GM21390 (cell line): ENCODE measurements around the gene RFK.

Experiments
- ATAC-seq: cut with Tn5 transposase; IDR thresholded peaks from one replicate; pipeline ENCODE4 v1.9.1; 2021; ENCODE audit not compliant: unreplicated experiment

The RFK gene

DNA sequence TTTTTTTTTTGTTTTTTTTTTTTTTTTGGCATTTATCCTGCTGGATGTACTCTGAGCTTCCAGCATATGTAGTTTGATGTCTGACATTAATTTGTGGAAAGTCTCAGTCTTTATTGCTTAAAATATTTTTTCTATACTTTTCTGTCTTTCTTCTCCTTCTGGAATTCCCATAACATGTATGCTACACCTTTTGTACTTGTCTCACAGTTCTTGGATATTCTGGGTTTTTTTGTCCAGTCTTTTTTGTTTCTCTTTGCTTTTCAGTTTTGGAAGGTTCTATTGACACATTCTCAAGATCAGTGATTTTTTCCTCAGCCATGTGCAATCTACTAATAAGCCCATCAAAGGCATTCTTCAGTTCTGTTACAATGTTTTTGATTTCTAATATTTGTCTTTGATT, 19.4 kb upstream of the RFK start:
- ATAC-seq = no peak

DNA sequence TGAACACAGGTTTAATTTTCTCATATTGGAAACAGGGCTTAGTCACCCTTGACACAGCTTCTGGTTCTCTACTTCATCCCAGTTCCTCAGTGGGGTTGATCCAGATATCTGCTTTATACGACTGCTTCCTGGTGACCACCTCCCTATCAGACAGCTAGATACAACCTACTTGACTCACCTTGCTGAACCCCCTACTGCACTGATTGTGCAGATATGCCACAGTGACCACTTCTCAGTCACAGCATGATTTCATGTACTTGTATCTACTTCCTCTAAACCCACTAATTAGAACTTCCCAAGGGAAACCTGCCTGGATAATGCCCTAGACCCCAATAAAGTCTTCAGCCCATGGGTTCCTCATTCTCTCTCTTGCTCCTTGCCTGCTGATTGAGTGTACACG, 18.4 kb upstream of the RFK start:
- ATAC-seq = no peak

DNA sequence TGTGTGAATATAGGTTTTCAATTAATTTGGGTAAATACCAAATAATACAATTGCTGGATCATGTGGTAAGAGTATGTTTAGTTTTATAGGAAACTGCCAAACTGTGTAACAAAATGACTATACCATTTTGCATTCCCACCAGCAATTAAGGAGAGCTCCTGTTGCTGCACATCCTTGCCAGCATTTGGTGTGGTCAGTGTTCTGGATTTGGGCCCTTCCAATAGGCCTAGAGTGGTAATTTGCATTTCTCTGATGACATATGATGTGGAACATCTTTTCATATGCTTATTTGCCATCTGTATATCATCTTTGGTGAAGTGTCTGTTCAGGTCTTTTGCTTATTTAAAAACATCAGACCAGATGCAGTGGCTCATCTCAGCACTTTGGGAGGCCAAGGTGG, 11.6 kb upstream of the RFK start:
- ATAC-seq = no peak

DNA sequence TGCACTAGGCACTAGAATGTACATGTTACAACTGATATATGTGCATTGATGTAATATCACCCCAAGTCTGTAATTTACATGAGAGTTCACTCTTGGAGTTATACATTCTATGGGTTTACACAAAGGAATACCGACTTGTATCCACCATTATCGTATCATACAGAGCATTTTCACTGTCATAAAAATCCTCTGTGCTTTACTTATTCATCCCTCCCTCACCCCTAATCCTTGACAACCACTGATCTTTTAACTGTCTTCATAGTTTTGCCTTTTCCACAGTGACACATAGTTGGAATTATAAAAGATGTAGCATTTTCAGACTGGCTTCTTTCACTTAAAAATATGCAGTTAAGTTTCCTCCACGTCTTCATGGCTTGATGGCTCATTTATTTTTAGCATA, 11.1 kb upstream of the RFK start:
- no peak for ATAC-seq

DNA sequence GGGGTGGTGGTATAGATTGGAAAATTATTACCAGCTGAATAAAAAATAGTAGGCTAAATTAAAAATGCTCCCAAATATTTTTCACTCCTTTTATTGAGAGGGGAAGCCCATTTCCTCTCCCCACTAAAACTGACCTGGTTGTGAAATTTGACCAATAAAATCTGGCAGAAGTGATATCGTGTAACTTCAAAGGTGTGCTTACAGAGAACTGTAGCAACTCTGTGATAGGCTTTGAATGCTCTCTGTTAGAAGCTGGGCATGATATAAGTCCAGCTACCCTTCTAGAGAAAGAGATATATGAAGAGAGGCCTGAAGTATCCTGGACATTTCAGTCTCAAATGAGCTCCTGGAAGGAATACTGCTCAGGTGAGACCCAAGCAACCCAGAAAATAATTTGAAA, 10.2 kb upstream of the RFK start:
- no peak for ATAC-seq

DNA sequence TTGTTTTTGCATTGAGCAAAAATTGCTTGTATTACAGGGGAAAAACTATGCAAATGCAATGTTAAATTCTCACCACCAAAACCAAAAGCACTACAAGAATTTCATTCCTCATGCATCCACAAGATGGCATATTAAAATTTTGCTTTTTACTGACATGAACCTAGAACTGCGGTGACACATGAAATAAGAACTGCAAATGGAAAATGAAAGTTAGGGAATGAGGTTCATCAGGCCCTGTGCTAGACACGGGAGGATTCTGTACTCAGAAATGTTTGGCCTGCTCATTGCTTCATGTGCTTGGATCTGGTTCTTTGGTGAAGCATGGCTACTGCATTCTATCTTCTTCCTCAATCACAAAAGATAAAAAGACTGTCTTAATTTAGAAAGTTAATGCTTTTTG, 9.1 kb upstream of the RFK start:
- ATAC-seq = peak; percentile 82

DNA sequence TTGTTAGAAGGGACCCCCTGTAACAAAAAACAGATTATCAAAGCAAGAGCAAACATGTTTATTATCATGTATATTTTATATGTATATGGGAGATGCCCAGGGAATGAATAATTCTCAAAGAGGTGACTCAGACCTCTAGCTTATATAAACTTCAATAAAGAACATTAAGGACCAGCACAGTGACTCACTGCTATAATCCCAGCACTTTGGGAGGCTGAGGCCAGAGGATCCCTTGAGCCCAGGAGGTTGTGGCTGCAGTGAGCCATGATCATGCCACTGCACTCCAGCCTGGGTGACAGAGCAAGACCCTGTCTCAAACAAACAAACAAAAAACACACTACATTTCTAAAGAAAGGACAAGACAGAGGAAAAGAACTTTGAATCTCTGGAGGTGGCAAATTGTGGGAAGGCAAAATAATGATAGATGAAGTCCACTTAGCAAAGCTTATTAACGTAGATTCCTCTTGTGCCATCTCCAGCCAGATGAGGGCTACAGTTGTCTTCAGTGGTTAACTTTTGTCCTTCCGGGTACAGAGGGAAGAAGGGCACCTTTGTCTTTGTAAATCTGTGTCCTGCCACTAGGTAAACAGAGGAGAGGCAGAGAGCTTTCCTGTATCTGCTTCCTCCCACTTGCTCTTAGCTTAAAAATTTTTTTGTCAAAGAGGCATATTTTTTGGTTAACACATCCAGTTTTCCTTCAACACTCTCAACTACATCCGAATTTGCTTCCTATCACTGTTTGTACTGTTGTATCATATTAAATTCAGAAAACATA, 7.5 kb upstream of the RFK start:
- ATAC-seq = no peak

DNA sequence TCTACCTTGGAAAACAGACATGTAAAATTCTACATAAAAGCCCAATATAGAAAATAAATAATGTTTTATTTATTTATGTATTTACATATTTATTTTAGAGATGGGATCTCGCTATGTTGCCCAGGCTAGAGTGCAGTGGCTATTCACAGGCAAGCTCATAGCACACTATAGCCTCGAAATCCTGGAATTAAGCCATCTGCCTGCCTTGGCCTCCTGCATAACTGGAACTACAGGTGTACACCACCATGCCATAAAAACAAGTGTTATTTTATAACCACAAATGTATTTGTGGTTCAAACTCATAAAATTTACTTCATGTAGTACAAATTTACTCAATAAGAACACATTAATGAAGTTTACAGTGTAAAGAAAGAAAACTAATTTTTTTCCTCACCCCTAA, 7.0 kb upstream of the RFK start:
- ATAC-seq = no peak

DNA sequence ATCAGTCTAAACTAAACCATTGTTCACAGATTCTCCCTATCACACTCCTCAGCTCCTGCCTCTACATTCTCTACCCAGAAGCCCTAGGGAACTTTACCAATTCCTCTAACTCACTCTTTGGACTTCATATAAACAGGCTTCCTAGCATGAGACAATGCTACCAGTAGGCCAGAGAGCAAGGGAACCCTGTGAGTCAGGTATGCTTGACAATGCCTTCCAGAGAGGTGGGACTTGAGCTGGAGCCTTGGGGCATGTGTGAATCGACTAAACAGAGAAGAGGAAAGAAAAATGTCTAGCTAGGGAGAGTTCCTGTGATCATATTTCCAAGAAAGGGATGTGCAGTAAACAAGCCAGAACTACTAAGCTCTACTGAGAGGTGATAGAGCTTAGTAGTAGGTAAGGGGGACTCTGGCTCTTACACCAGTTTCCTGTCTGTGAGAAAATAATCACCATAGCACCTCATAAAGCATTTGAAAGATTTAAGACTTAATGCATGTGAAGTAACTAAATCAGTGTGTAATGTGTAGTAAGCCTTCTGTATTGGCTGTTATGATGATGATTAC, 6.4 kb upstream of the RFK start:
- no peak for ATAC-seq

DNA sequence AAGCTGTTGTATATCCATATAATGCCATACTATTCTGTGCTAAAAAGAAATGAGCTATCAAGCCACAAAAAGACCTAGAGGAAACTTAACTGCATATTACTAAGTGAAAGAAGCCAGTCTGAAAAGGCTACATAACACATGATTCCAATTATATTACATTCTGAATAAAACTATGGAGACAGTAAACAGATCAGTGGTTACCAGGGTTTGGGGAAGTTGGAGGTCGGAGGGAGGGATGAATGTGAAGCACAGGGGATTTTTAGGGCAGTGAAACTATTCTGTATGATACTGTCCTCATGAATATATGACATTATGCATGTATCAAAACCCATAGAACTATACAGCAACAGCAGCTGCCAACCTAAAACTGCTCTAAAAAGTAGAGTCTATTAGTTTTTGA, 5.6 kb upstream of the RFK start:
- no peak for ATAC-seq

DNA sequence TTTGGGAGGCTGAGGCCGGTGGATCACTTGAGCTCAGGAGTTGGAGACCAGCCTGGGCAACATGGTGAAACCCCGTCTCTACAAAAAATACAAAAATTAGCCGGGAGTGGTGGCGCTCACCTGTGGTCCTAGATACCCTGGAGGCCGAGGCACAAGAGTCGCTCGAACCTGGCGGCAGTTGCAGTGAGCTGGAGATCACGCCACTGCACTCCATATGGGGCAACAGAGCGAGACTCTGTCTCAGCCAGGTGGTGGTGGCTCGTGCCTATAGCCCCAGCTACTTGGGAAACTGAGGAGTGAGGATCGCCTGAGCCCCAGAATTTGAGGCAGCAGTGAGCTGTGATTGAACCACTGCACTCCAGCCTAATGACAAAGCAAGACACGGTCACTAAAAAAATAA, 2.4 kb upstream of the RFK start:
- ATAC-seq = no peak

DNA sequence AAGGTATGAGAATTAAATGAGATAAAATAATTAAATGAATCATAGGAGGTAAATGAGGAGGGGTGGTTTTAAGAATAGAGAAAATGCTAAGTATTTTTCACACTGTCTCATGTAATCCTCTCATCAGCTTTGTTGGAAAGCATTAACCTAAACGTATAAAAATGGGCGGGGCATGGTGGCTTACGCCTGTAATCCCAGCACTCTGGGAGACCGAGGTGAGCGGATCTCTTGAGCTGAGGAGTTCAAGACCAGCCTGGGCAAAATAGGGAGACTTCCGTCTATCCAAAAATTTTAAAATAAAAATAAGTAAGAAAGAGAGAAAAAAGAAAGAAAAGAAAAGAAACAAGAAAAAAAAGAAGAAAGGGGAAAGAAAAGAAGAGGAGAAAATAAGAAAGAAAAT, 1.9 kb upstream of the RFK start:
- ATAC-seq = no peak

DNA sequence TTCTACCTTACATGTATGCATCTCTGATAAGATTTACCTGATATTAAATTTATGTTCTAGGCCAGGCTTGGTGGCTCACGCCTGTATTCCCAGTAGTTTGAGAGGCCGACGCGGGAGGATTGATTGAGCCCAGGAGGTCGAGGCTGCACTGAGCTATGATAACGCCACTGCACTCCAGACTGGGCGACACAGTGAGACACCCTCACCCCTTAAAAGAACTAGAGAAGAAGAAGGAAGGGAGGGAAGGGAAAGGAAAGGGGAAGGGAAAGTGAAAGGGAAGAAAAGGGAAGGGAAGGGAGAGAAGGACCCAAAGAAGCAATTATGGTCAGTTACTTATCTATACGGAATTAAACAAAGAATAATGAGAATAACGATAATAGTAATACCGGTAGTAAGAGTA, 1.2 kb upstream of the RFK start:
- no peak for ATAC-seq

DNA sequence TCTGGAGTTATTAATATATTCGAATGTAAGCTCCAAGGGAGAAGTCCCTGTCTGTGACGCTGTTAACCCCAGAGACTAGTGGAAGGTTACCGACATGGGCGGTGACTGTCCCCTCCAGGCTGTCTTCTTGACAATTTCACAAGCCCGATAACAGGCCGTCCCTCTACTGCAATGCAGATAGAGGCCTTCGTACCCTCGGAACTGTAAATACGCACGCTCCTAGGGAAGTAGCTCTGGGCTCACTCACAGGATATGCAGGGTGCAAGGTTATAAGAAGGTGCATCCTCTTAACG, 680 bp upstream of the RFK start:
- ATAC-seq = peak; percentile 53

DNA sequence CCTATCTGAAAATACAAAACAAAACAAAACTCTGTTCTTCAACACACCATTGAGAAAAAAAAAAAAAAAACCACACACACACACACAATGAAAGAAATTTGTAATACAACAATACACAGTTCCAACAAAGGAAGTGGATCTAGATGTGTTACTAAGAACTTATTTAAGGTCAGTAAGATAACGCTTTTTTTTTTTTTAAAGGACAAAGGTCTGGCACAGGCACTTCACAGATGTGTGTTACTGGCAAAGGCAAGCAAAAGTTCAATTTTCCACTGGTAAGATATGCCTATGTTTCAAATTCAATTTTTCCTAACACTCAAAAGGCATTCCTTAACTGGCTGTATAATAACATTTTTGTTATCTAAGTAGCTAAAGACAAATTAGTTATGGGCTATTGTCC, 3.6 kb downstream of the RFK start:
- no peak for ATAC-seq

DNA sequence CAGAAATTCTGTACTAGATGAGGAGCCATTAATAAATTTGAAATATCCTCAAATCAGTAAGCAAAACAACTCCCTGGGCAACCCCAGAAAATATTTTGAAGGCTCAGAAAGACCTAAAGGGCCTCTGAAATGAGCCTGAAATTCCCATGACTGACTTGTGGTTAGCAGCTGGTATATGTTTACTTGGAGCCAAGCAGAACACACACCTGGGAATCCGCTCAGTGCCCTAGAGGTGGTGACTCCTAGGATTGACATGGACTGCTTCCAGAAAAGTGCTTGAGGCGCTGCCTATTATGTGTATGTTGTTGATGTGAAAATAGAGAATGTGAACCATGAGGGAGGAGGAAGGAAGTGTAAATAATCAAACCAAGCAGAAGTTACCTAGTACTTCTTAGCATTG, 14.7 kb downstream of the RFK start:
- ATAC-seq = no peak

DNA sequence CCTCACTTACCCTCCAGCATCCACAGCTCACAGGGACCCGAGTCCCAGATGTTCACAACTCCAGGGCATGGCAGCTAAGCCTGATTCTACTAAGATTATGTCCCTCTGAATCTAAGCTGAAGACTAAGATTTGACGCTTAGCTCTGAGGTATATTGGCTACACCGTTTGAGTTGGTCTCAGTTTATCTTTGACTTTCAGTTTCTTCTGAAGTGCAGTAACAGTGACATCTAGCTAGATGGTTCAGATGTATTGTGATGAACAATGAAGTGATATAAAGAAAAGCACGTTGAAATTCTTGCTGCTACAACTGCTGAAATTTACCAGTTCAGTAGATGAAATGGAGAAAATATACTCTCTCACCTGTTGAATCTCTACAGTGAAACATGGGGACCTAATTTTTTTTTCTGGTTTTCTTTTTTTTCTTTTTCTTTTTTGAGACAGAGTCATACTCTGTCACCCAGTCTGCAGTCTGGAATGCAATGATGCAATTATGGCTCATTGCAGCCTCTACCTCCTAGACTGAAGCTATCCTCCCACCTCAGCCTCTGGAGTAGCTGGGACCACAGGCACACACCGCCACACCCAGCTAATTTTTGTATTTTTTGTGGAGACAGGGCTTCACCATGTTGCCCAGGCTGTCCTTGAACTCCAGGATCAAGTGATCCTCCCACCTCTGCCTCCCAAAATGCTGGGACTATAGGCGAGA, 15.7 kb downstream of the RFK start:
- no peak for ATAC-seq

DNA sequence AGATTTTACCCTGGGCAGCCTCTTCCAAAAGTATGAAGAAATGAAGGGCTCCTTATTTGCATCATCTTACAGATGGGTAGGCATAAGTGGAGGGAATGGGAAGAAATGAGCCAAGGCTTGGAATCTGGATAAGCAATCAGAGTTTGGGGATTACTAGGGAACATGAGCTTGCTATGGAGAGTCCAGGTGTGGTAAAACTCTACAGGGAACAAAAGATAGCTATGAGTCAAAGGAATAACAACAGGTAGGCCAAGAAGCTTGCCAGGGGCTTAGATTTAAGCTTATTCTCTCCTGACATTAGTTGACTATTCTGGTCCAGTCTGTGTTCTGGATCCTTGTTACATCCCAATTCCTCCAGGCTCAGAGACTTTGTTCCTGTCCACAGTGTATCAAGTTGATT, 16.4 kb downstream of the RFK start:
- ATAC-seq = no peak

DNA sequence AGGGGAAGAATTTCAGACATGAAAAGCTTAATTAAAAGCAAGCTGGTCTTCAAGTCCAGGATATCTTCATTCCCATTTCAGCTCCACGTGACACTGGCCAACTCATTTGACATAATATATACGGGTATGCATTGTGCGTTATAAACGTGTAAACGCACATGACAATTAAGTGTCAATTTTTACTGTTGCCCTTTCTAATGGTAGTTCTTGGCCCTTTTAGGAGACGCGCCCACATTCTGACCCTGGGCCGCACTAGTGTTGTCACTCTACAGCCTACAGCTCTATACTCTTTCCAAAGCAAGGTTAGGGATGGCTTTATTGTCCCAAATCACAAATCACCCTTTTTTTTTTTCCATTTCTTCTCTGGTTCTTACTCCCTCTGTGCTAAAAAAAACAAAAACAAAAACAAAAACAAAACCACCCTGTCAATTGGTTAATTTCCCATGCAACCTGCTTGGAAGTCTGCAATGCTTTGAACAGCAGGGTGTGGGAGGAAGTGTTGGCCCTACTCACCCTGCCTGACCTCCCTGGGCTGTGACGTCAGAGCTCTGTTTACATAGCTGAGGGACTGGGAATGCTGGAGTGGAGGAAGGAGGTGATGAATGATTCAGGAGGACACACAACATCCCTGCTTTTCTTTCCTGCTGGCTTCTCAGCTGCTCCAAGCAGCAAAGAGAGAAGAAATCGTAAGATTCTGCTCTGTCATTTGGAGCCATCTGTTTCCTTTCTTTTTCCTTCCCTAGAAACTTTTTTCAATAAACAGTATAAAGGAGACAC, 19.3 kb downstream of the RFK start:
- no peak for ATAC-seq

DNA sequence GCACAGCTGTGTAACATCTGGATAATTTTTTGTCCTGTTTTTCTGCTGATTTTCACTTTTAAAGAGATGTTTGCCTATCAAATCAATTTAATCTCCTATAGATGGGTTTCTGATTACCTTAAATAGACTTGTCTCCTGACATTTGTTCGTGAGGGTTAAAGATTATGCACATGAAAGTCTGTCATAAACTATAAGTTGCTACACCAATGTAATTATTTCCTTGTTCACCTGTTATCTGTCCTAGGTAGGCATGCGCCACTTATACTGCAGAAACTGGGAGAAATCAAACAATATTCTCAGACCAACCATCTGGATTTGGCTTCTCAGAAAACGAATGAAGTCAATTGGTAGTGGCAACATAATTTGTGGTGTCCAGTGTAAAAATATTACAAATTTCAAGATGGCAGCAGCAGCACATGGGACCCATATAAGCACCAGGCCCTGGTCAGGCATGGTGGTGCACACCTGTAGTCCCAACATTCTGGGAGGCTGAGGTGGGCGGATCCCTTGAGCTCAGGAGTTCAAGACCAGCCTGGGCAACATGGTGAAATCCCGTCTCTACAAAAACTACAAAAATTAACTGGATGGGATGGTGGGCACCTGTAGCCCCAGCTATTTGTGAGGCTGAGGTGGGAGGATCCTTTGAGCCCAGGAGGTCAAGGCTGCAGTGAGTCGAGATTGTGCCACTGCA, 20.3 kb downstream of the RFK start:
- ATAC-seq = no peak

DNA sequence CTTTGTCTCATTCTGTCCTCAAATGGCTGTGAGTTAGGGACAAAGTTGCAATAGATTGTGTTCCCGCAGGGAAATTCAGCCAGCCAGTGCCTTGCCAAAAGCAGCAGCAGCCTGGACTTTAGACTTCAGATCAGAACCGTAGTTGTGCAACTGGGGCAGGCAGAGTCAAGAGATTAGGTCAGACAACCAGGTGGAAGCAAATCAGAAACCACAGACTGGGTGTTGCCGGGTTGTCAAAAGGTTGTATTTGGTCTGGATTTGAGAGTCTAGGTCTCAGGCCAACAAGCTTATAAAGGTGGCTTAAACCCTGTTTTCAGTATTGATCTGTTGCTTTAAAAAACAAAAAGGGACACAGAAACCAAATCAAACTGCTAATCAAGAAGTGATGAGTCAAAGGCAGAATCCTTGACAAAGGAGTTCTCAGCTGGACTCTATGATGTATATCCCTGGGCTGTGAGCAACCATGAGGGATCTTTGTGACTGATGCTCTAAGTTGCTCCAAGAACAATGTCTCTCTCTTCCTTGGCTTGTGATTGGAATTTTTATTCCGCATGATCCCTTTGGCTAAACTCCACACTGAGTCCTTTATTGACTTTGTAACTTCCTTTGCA, 20.9 kb downstream of the RFK start:
- no peak for ATAC-seq
